Stimulated activated CD4-positive, alpha-beta T cell treated with anti-CD3 and anti-CD28 coated beads, Interleukin-12 subunit alpha, Interleukin-12 subunit beta, amount 100 ng/mL, for 24 hours (primary cell): ENCODE results near the gene ADRA2B.
A peak's percentile ranks its signal among the peaks of the same experiment; 100 is the strongest.

Source experiments
- DNase-seq, 2 experiments: peaks; one replicate each; pipeline ENCODE4 v3.0.0-alpha.2; 2020; ENCODE audit warnings: low read depth in 2 of 2

The ADRA2B gene

GRCh38 chr2:96138179-96139145 is 22.1 kb upstream of the ADRA2B start, which contains the start of gene ASTL:
Gene ASTL (minus strand): TSS chr2:96138502. CDS start chr2:96138436, 66 bp downstream.
- DNase-seq: peak in 1 of 2 experiments; percentile 47

- DNase-seq: no peak
These were observed 21.2 kb upstream of the ADRA2B start for GRCh38 chr2:96137321-96138178.

GRCh38 chr2:96136129-96136720 is 19.9 kb upstream of the ADRA2B start:
- no peak for DNase-seq

- no peak for DNase-seq
These were observed 19.2 kb upstream of the ADRA2B start for GRCh38 chr2:96135621-96136020.

- DNase-seq: no peak
These were observed 18.8 kb upstream of the ADRA2B start for GRCh38 chr2:96135171-96135570.

- DNase-seq: no peak
These were observed 18.1 kb upstream of the ADRA2B start for GRCh38 chr2:96134421-96134820.

GRCh38 chr2:96131813-96132745 is 15.7 kb upstream of the ADRA2B start:
- DNase-seq: no peak

GRCh38 chr2:96131152-96131812 is 14.9 kb upstream of the ADRA2B start:
- DNase-seq: peak in 1 of 2 experiments; percentile 25

GRCh38 chr2:96130483-96130882 is 14.1 kb upstream of the ADRA2B start:
- DNase-seq: no peak

GRCh38 chr2:96129528-96130120 is 13.3 kb upstream of the ADRA2B start:
- no peak for DNase-seq

GRCh38 chr2:96128456-96128855 is 12.1 kb upstream of the ADRA2B start:
- DNase-seq: no peak

- DNase-seq: no peak
These were observed 8.3 kb upstream of the ADRA2B start for GRCh38 chr2:96124406-96125265.

GRCh38 chr2:96123936-96124335 is 7.6 kb upstream of the ADRA2B start:
- DNase-seq: no peak

- DNase-seq: no peak
These were observed 6.9 kb upstream of the ADRA2B start for GRCh38 chr2:96123290-96123689.

GRCh38 chr2:96122391-96122790 is 6.0 kb upstream of the ADRA2B start:
- DNase-seq: no peak

GRCh38 chr2:96121414-96121813 is 5.0 kb upstream of the ADRA2B start:
- no peak for DNase-seq

GRCh38 chr2:96120991-96121390 is 4.6 kb upstream of the ADRA2B start:
- DNase-seq: no peak

GRCh38 chr2:96120091-96120720 is 3.8 kb upstream of the ADRA2B start:
- DNase-seq: no peak

- no peak for DNase-seq
These were observed 3.0 kb upstream of the ADRA2B start for GRCh38 chr2:96119389-96119751.
